Measurements from ENCODE around the gene CNP. TPM values are rescaled to one million over a fixed set of nuclear protein-coding genes. Genes with fewer than 3 reads are reported as not detected.

The CNP gene
- total and polyA plus RNA-seq, 4 experiments from 2014 or later, result 23.6 to 36.9 (median 33.4) TPM

GRCh38 chr17:41982026-41982760 is 15.6 kb downstream of the CNP start:
- H3K36me3 ChIP-seq (ENCODE audit: insufficient read depth, low read length), result peaks cover 49% of the 10 kb centered on the region
- H3K4me3 Mint-ChIP-seq, result no peak overlapping the region
- peaks cover 0 to 5% (median 2%) of the 10 kb centered on the region in 4 donors for H3K4me1 Mint-ChIP-seq
- H3K9me3 Mint-ChIP-seq, result peaks cover 0 to 3% (median 0%) of the 10 kb centered on the region in 8 donors
- no peak overlapping the region for H3K4me3 ChIP-seq (ENCODE audit: low read length in 2 of 2)
- peak overlapping the region in 5 of 7 donors; percentile 29 to 80 (median 53) for H3K27ac Mint-ChIP-seq
- no peaks in the 10 kb centered on the region for H3K27me3 ChIP-seq (ENCODE audit: insufficient read depth, low read length)
- no peaks in the 10 kb centered on the region for H3K27me3 Mint-ChIP-seq
- no peak for DNase-seq
- peaks cover 44 to 77% of the 10 kb centered on the region in 2 donors for H3K36me3 Mint-ChIP-seq
- ChIA-PET POLR2A (ENCODE audit: partially characterized antibody) (interaction anchor here (1.6 kb wide), 1 partner anchor 16 kb away, joined by 6 read pairs; the partner anchor contains the start of gene CNP), CTCF (ENCODE audit: partially characterized antibody) (interaction anchor here (1.4 kb wide), 1 partner anchor 18 kb away, joined by 3 read pairs; no protein-coding TSS in a partner anchor)
- no peaks in the 10 kb centered on the region for H3K9me3 ChIP-seq (ENCODE audit: control insufficient read depth in 1 of 2, low read length in 2 of 2)
- no peaks in the 10 kb centered on the region for H3K4me1 ChIP-seq (ENCODE audit: insufficient read depth, low read length)
- H3K27ac ChIP-seq (ENCODE audit: low read depth, low read length), result no peak overlapping the region
- intact Hi-C loops (cut with micrococcal nuclease), result no loop called here

GRCh38 chr17:41984454-41984853 is 17.9 kb downstream of the CNP start:
- POLR2A ChIA-PET (ENCODE audit: partially characterized antibody), result no interaction called here

GRCh38 chr17:41985919-41986318 is 19.3 kb downstream of the CNP start:
- peaks cover 47 to 88% of the 10 kb centered on the region in 2 donors for H3K36me3 Mint-ChIP-seq
- intact Hi-C loops (cut with micrococcal nuclease), result no loop called here

More at GRCh38 chr17:41984454-41984853, 17.9 kb downstream of the CNP start:
- Histone ChIP-seq H3K4me3 (ENCODE audit: low read length in 2 of 2) (no peak overlapping the region), H3K9me3 (ENCODE audit: control insufficient read depth in 1 of 2, low read length in 2 of 2) (no peaks in the 10 kb centered on the region), H3K27ac (ENCODE audit: low read depth, low read length) (no peak overlapping the region), H3K36me3 (ENCODE audit: insufficient read depth, low read length) (peaks cover 60% of the 10 kb centered on the region), H3K27me3 (ENCODE audit: insufficient read depth, low read length) (no peaks in the 10 kb centered on the region), H3K4me1 (ENCODE audit: insufficient read depth, low read length) (no peaks in the 10 kb centered on the region)
- CTCF ChIA-PET (ENCODE audit: partially characterized antibody), result no interaction called here
- intact Hi-C loops (cut with micrococcal nuclease), result no loop called here
- H3K4me1 Mint-ChIP-seq, result no peaks in the 10 kb centered on the region
- peaks cover 48 to 84% of the 10 kb centered on the region in 2 donors for H3K36me3 Mint-ChIP-seq
- no peak overlapping the region for H3K4me3 Mint-ChIP-seq
- no peaks in the 10 kb centered on the region for H3K27me3 Mint-ChIP-seq
- H3K9me3 Mint-ChIP-seq, result peaks cover 0 to 3% (median 0%) of the 10 kb centered on the region in 8 donors
- no peak for DNase-seq
- H3K27ac Mint-ChIP-seq, result no peak overlapping the region

GRCh38 chr17:41986634-41987033 is 20.0 kb downstream of the CNP start:
- Mint-ChIP-seq H3K27ac (peak overlapping the region in 1 of 7 donors; percentile 16), H3K27me3 (no peaks in the 10 kb centered on the region), H3K36me3 (peaks cover 51 to 91% of the 10 kb centered on the region in 2 donors), H3K4me3 (no peak overlapping the region), H3K4me1 (no peaks in the 10 kb centered on the region), H3K9me3 (peaks cover 0 to 3% (median 0%) of the 10 kb centered on the region in 8 donors)
- intact Hi-C loops (cut with micrococcal nuclease), result no loop called here
- no peak overlapping the region for H3K4me3 ChIP-seq (ENCODE audit: low read length in 2 of 2)
- no peak for DNase-seq
- peaks cover 65% of the 10 kb centered on the region for H3K36me3 ChIP-seq (ENCODE audit: insufficient read depth, low read length)
- H3K27ac ChIP-seq (ENCODE audit: low read depth, low read length), result no peak overlapping the region
- POLR2A ChIA-PET (ENCODE audit: partially characterized antibody), result no interaction called here
- no peaks in the 10 kb centered on the region for H3K27me3 ChIP-seq (ENCODE audit: insufficient read depth, low read length)
- CTCF ChIA-PET (ENCODE audit: partially characterized antibody), result interaction anchor here (1.8 kb wide), 1 partner anchor 24 kb away, joined by 5 read pairs; no protein-coding TSS in a partner anchor
- H3K9me3 ChIP-seq (ENCODE audit: control insufficient read depth in 1 of 2, low read length in 2 of 2), result no peaks in the 10 kb centered on the region
- H3K4me1 ChIP-seq (ENCODE audit: insufficient read depth, low read length), result no peaks in the 10 kb centered on the region

More at GRCh38 chr17:41985919-41986318, 19.3 kb downstream of the CNP start:
- Mint-ChIP-seq H3K9me3 (peaks cover 0 to 3% (median 0%) of the 10 kb centered on the region in 8 donors), H3K4me1 (no peaks in the 10 kb centered on the region), H3K27ac (peak overlapping the region in 1 of 7 donors; percentile 22), H3K27me3 (no peaks in the 10 kb centered on the region), H3K4me3 (no peak overlapping the region)
- Histone ChIP-seq H3K36me3 (ENCODE audit: insufficient read depth, low read length) (peaks cover 65% of the 10 kb centered on the region), H3K27me3 (ENCODE audit: insufficient read depth, low read length) (no peaks in the 10 kb centered on the region), H3K9me3 (ENCODE audit: control insufficient read depth in 1 of 2, low read length in 2 of 2) (no peaks in the 10 kb centered on the region), H3K4me3 (ENCODE audit: low read length in 2 of 2) (no peak overlapping the region), H3K4me1 (ENCODE audit: insufficient read depth, low read length) (no peaks in the 10 kb centered on the region), H3K27ac (ENCODE audit: low read depth, low read length) (no peak overlapping the region)
- no peak for DNase-seq
- ChIA-PET CTCF (ENCODE audit: partially characterized antibody) (interaction anchor here (1.8 kb wide), 1 partner anchor 23 kb away, joined by 5 read pairs; no protein-coding TSS in a partner anchor), POLR2A (ENCODE audit: partially characterized antibody) (no interaction called here)

- POLR2A ChIA-PET (ENCODE audit: partially characterized antibody), result interaction anchor here (1.3 kb wide), 1 partner anchor 29 kb away, joined by 4 read pairs; the partner anchor contains the start of gene DNAJC7
- no peaks in the 10 kb centered on the region for H3K4me1 ChIP-seq (ENCODE audit: insufficient read depth, low read length)
- intact Hi-C loops (cut with micrococcal nuclease), result no loop called here
- peak overlapping the region in 2 of 7 donors; percentile 43 to 50 for H3K27ac Mint-ChIP-seq
- H3K27ac ChIP-seq (ENCODE audit: low read depth, low read length), result no peak overlapping the region
- no peak overlapping the region for H3K4me3 ChIP-seq (ENCODE audit: low read length in 2 of 2)
- no peak for DNase-seq
- H3K4me1 Mint-ChIP-seq, result no peaks in the 10 kb centered on the region
- no peaks in the 10 kb centered on the region for H3K9me3 ChIP-seq (ENCODE audit: control insufficient read depth in 1 of 2, low read length in 2 of 2)
- no peak overlapping the region for H3K4me3 Mint-ChIP-seq
- peaks cover 62% of the 10 kb centered on the region for H3K36me3 ChIP-seq (ENCODE audit: insufficient read depth, low read length)
- H3K9me3 Mint-ChIP-seq, result peaks cover 0 to 3% (median 0%) of the 10 kb centered on the region in 8 donors
- H3K36me3 Mint-ChIP-seq, result peaks cover 48 to 91% of the 10 kb centered on the region in 2 donors
- H3K27me3 ChIP-seq (ENCODE audit: insufficient read depth, low read length), result no peaks in the 10 kb centered on the region
- CTCF ChIA-PET (ENCODE audit: partially characterized antibody), result no interaction called here
- H3K27me3 Mint-ChIP-seq, result no peaks in the 10 kb centered on the region
Measured at GRCh38 chr17:41987642-41988041, 21.0 kb downstream of the CNP start.

GRCh38 chr17:41988418-41988817 is 21.8 kb downstream of the CNP start:
- H3K27ac Mint-ChIP-seq, result peak overlapping the region in 3 of 7 donors; percentile 1 to 55 (median 53)
- intact Hi-C loops (cut with micrococcal nuclease), result no loop called here
- H3K4me1 Mint-ChIP-seq, result no peaks in the 10 kb centered on the region
- H3K27ac ChIP-seq (ENCODE audit: low read depth, low read length), result no peak overlapping the region
- no peak overlapping the region for H3K4me3 Mint-ChIP-seq
- no peaks in the 10 kb centered on the region for H3K27me3 ChIP-seq (ENCODE audit: insufficient read depth, low read length)
- H3K36me3 Mint-ChIP-seq, result peaks cover 48 to 90% of the 10 kb centered on the region in 2 donors
- H3K9me3 ChIP-seq (ENCODE audit: control insufficient read depth in 1 of 2, low read length in 2 of 2), result no peaks in the 10 kb centered on the region
- H3K4me1 ChIP-seq (ENCODE audit: insufficient read depth, low read length), result no peaks in the 10 kb centered on the region
- no peak overlapping the region for H3K4me3 ChIP-seq (ENCODE audit: low read length in 2 of 2)
- no peaks in the 10 kb centered on the region for H3K27me3 Mint-ChIP-seq
- POLR2A ChIA-PET (ENCODE audit: partially characterized antibody), result interaction anchor here (1.3 kb wide), 1 partner anchor 29 kb away, joined by 4 read pairs; the partner anchor contains the start of gene DNAJC7
- no peak for DNase-seq
- H3K9me3 Mint-ChIP-seq, result peaks cover 0 to 2% (median 0%) of the 10 kb centered on the region in 8 donors
- CTCF ChIA-PET (ENCODE audit: partially characterized antibody), result interaction anchor here (0.6 kb wide), 1 partner anchor 19 kb away, joined by 3 read pairs; no protein-coding TSS in a partner anchor
- peaks cover 60% of the 10 kb centered on the region for H3K36me3 ChIP-seq (ENCODE audit: insufficient read depth, low read length)

- peaks cover 62% of the 10 kb centered on the region for H3K36me3 ChIP-seq (ENCODE audit: insufficient read depth, low read length)
- no peak overlapping the region for H3K27ac ChIP-seq (ENCODE audit: low read depth, low read length)
- peaks cover 47 to 90% of the 10 kb centered on the region in 2 donors for H3K36me3 Mint-ChIP-seq
- H3K4me1 ChIP-seq (ENCODE audit: insufficient read depth, low read length), result no peaks in the 10 kb centered on the region
- H3K27me3 Mint-ChIP-seq, result no peaks in the 10 kb centered on the region
- no peaks in the 10 kb centered on the region for H3K9me3 Mint-ChIP-seq
- no peak overlapping the region for H3K27ac Mint-ChIP-seq
- POLR2A ChIA-PET (ENCODE audit: partially characterized antibody), result interaction anchor here (0.7 kb wide), 1 partner anchor 23 kb away, joined by 3 read pairs; no protein-coding TSS in a partner anchor
- no peaks in the 10 kb centered on the region for H3K4me1 Mint-ChIP-seq
- H3K27me3 ChIP-seq (ENCODE audit: insufficient read depth, low read length), result no peaks in the 10 kb centered on the region
- no peak overlapping the region for H3K4me3 Mint-ChIP-seq
- intact Hi-C loops (cut with micrococcal nuclease), result no loop called here
- DNase-seq, result no peak
- no peaks in the 10 kb centered on the region for H3K9me3 ChIP-seq (ENCODE audit: control insufficient read depth in 1 of 2, low read length in 2 of 2)
- no peak overlapping the region for H3K4me3 ChIP-seq (ENCODE audit: low read length in 2 of 2)
- CTCF ChIA-PET (ENCODE audit: partially characterized antibody), result interaction anchor here (0.6 to 1.3 kb wide), 3 partner anchors 10 to 31 kb away, joined by 3 to 5 read pairs (median 4); no protein-coding TSS in a partner anchor
Measured at GRCh38 chr17:41989702-41990419, 23.3 kb downstream of the CNP start.
